ENCODE results near the gene GRM2.

- TF ChIP-seq HMGXB4 (CRISPR knock-in tag; IDR thresholded peaks at IDR 0.05), result no peak
- TF ChIP-seq CDX4 (CRISPR knock-in tag; IDR thresholded peaks at IDR 0.05; ENCODE audit: borderline replicate concordance), result no peak
- no peak for TF ChIP-seq TCF7 (CRISPR knock-in tag; IDR thresholded peaks at IDR 0.05; ENCODE audit: low read depth)
- no peak for TF ChIP-seq ZNF121 (CRISPR knock-in tag; IDR thresholded peaks at IDR 0.05)
- no peak for TF ChIP-seq CTCF (IDR thresholded peaks at IDR 0.05)
- TF ChIP-seq USF2 (CRISPR knock-in tag; IDR thresholded peaks at IDR 0.05), result no peak
- TF ChIP-seq KAT7 (CRISPR knock-in tag; IDR thresholded peaks at IDR 0.05; ENCODE audit: borderline replicate concordance), result no peak
- TF ChIP-seq IRF2 (CRISPR knock-in tag; IDR thresholded peaks at IDR 0.05; ENCODE audit: borderline replicate concordance, low read depth), result no peak
- no peak for TF ChIP-seq MYBL2 (CRISPR knock-in tag; IDR thresholded peaks at IDR 0.05)
These were observed 9.9 kb downstream of the GRM2 start for GRCh38 chr3:51716805-51717204.
